CD4-positive, alpha-beta T cell (primary cell): ENCODE data around the gene TEKT3. TPM values are rescaled to one million over a fixed set of nuclear protein-coding genes. Genes with fewer than 3 reads are reported as not detected.

Experiments used
- ATAC-seq: fragments of 200-7000 bp; cut with Tn5 transposase; one replicate; pipeline ENCODE4 v1.10.0; 2022; ENCODE audit warnings: mild to moderate bottlenecking; ENCODE audit not compliant: poor library complexity
- CTCF ChIA-PET: fragments of 350-600 bp; sonication (Branson Sonifier 250); formaldehyde crosslinking; loops from one replicate; lab custom pipeline; 2021; ENCODE audit warnings: antibody characterized with exemption, inconsistent platforms; lab: Charles Lee
- POLR2A ChIA-PET: fragments of 350-600 bp; sonication (Branson Sonifier 250); formaldehyde crosslinking; loops from one replicate; lab custom pipeline; 2021; ENCODE audit warnings: antibody characterized with exemption, inconsistent platforms; lab: Charles Lee
- DNase-seq, 14 experiments: peaks; one replicate each; pipeline ENCODE4 v3.0.0-alpha.2; 2013 to 2020; ENCODE audit warnings: mixed read lengths in 2 of 14
- H3K27ac ChIP-seq, 2 donors: one replicate each; pipeline versions ENCODE4 v1.5.1 to v1.7.0; 2013; ENCODE audit warnings: low read length in 2 of 2, low read depth in 1 of 2, mild to moderate bottlenecking in 1 of 2
- H3K27me3 ChIP-seq, 2 experiments: 1 replicate in 1 of 2; 2 replicates in 1 of 2; pipeline versions ENCODE4 v1.6.1 to v1.7.0; 2013; ENCODE audit warnings: low read length in 2 of 2, control low read depth in 1 of 2, mild to moderate bottlenecking in 1 of 2, moderate library complexity in 1 of 2; ENCODE audit not compliant: insufficient read depth in 2 of 2, control insufficient read depth in 1 of 2
- H3K36me3 ChIP-seq: one replicate; pipeline ENCODE4 v1.6.1; 2013; ENCODE audit warnings: low read length, control low read depth; ENCODE audit not compliant: insufficient read depth
- H3K4me1 ChIP-seq: one replicate; pipeline ENCODE4 v1.6.1; 2013; ENCODE audit warnings: low read length, control low read depth; ENCODE audit not compliant: insufficient read depth
- H3K4me3 ChIP-seq: one replicate; pipeline ENCODE4 v1.5.1; 2013; ENCODE audit warnings: mild to moderate bottlenecking, low read length, moderate library complexity
- H3K9me3 ChIP-seq, 2 experiments: 1 replicate in 1 of 2; 2 replicates in 1 of 2; pipeline versions ENCODE4 v1.6.1 to v1.7.0; 2013; ENCODE audit warnings: low read length in 2 of 2, mild to moderate bottlenecking in 2 of 2, control low read depth in 1 of 2, moderate library complexity in 1 of 2; ENCODE audit not compliant: control insufficient read depth in 1 of 2, insufficient read depth in 1 of 2
- H3K27ac Mint-ChIP-seq: one replicate; pipeline ENCODE4 v1.8.0; 2020; ENCODE audit warnings: mixed read lengths
- H3K27me3 Mint-ChIP-seq: one replicate; pipeline ENCODE4 v1.8.0; 2021; ENCODE audit warnings: mixed read lengths
- H3K36me3 Mint-ChIP-seq: one replicate; pipeline ENCODE4 v1.8.0; 2021; ENCODE audit warnings: low read depth, mixed read lengths
- H3K4me1 Mint-ChIP-seq: one replicate; pipeline ENCODE4 v1.8.0; 2021; ENCODE audit warnings: low read depth, mixed read lengths
- H3K4me3 Mint-ChIP-seq: one replicate; pipeline ENCODE4 v1.8.0; 2020; ENCODE audit warnings: mild to moderate bottlenecking, mixed read lengths
- H3K9me3 Mint-ChIP-seq: one replicate; pipeline ENCODE4 v1.8.0; 2020; ENCODE audit warnings: mixed read lengths
- CTCF ChIP-seq: fragments of 200-600 bp; IDR thresholded peaks from one replicate; pipeline ENCODE4 v1.8.0; 2022; ENCODE audit warnings: antibody characterized with exemption, mild to moderate bottlenecking
- intact Hi-C, 2 experiments: fragments of 100-400 bp; cut with DNase I in 1 of 2; cut with micrococcal nuclease in 1 of 2; formaldehyde crosslinking; loops; one replicate each; pipeline versions ENCODE4 v1.15.1 to v1.9.0; 2023 to 2025; cut with DNase I, micrococcal nuclease
- total RNA-seq, 174 experiments: library from RNA in 2 of 174; stranded (reverse) in 2 of 174; gene quantifications; one replicate each; pipeline ENCODE4 v1.2.3 and lab custom pipeline; 2021 to 2026

Gene TEKT3
- total RNA-seq, 2 experiments from 2014 or later = not detected

GRCh38 chr17:15342460-15342859 lies 1.1 kb upstream of the TEKT3 start:
- intact Hi-C loops = no loop called here
- no peak for DNase-seq
- Mint-ChIP-seq H3K4me3 (no peak overlapping the region), H3K4me1 (peaks cover 8% of the 10 kb centered on the region), H3K27me3 (peaks cover 81% of the 10 kb centered on the region), H3K36me3 (no peaks in the 10 kb centered on the region), H3K9me3 (peaks cover 2% of the 10 kb centered on the region), H3K27ac (no peak overlapping the region)
- Histone ChIP-seq H3K36me3 (no peaks in the 10 kb centered on the region), H3K27ac (no peak overlapping the region), H3K4me3 (no peak overlapping the region), H3K4me1 (peaks cover 9% of the 10 kb centered on the region), H3K27me3 (peaks cover 42 to 55% of the 10 kb centered on the region in 2 experiments), H3K9me3 (peaks cover 0 to 19% of the 10 kb centered on the region in 2 experiments)
- ATAC-seq = no peak
- TF ChIP-seq CTCF = no peak
- CTCF ChIA-PET = no interaction called here
- POLR2A ChIA-PET = no interaction called here

GRCh38 chr17:15341966-15342365 lies 569 bp upstream of the TEKT3 start:
- Histone ChIP-seq H3K4me3 (no peak overlapping the region), H3K27ac (no peak overlapping the region), H3K27me3 (peaks cover 42 to 55% of the 10 kb centered on the region in 2 experiments), H3K4me1 (peaks cover 9% of the 10 kb centered on the region), H3K9me3 (peaks cover 0 to 21% of the 10 kb centered on the region in 2 experiments), H3K36me3 (no peaks in the 10 kb centered on the region)
- no peak overlapping the region for H3K4me3 Mint-ChIP-seq
- no peaks in the 10 kb centered on the region for H3K36me3 Mint-ChIP-seq
- intact Hi-C loops = no loop called here
- H3K4me1 Mint-ChIP-seq = peaks cover 8% of the 10 kb centered on the region
- CTCF ChIA-PET = no interaction called here
- peaks cover 5% of the 10 kb centered on the region for H3K9me3 Mint-ChIP-seq
- no peak for TF ChIP-seq CTCF
- ATAC-seq (no peak), DNase-seq (no peak)
- peaks cover 84% of the 10 kb centered on the region for H3K27me3 Mint-ChIP-seq
- POLR2A ChIA-PET = no interaction called here
- no peak overlapping the region for H3K27ac Mint-ChIP-seq

GRCh38 chr17:15340966-15341365 lies 431 bp downstream of the TEKT3 start:
- H3K4me1 ChIP-seq = peaks cover 9% of the 10 kb centered on the region
- TF ChIP-seq CTCF = no peak
- peaks cover 3 to 21% of the 10 kb centered on the region in 2 experiments for H3K9me3 ChIP-seq
- POLR2A ChIA-PET = no interaction called here
- Mint-ChIP-seq H3K27me3 (peaks cover 80% of the 10 kb centered on the region), H3K36me3 (no peaks in the 10 kb centered on the region), H3K4me3 (no peak overlapping the region), H3K9me3 (peaks cover 7% of the 10 kb centered on the region), H3K27ac (no peak overlapping the region), H3K4me1 (peaks cover 8% of the 10 kb centered on the region)
- H3K36me3 ChIP-seq = no peaks in the 10 kb centered on the region
- ATAC-seq = no peak
- CTCF ChIA-PET = no interaction called here
- no peak overlapping the region for H3K27ac ChIP-seq
- H3K27me3 ChIP-seq = peaks cover 42 to 55% of the 10 kb centered on the region in 2 experiments
- intact Hi-C loops = no loop called here
- no peak for DNase-seq
- H3K4me3 ChIP-seq = no peak overlapping the region
